Common myeloid progenitor, CD34-positive (primary cell): ENCODE data around the gene KIF23.

Experiments
- CTCF ChIA-PET: fragments of 350-600 bp; sonication (Branson Sonifier 250); formaldehyde crosslinking; loops from one replicate; lab custom pipeline; 2021; ENCODE audit warnings: antibody characterized with exemption; lab: Charles Lee
- POLR2A ChIA-PET: fragments of 350-600 bp; sonication (Branson Sonifier 250); formaldehyde crosslinking; loops from one replicate; lab custom pipeline; 2021; ENCODE audit warnings: antibody characterized with exemption; lab: Charles Lee
- DNase-seq, 3 donors: peaks; one replicate each; pipeline versions ENCODE4 v3.0.0 to v3.0.0-alpha.2; 2013
- H3K27ac ChIP-seq, 2 experiments: 1 replicate in 1 of 2; 2 replicates in 1 of 2; pipeline ENCODE4 v1.7.0; 2013; ENCODE audit warnings: inconsistent platforms in 2 of 2, low read length in 2 of 2, mild to moderate bottlenecking in 2 of 2, low read depth in 1 of 2, moderate library complexity in 1 of 2; ENCODE audit not compliant: severe bottlenecking in 2 of 2, insufficient read depth in 1 of 2, poor library complexity in 1 of 2
- H3K27me3 ChIP-seq, 5 experiments: replicated peaks in 2 of 5; 1 replicate in 3 of 5; 2 replicates in 2 of 5; pipeline versions ENCODE4 v1.6.1 to v1.7.0; 2013; ENCODE audit warnings: low read length in 4 of 5, mild to moderate bottlenecking in 2 of 5, moderate library complexity in 2 of 5, inconsistent platforms in 1 of 5; ENCODE audit not compliant: insufficient read depth in 5 of 5, control insufficient read depth in 4 of 5
- H3K36me3 ChIP-seq, 4 experiments: 1 replicate in 2 of 4; 2 replicates in 2 of 4; pipeline versions ENCODE4 v1.6.1 to v1.7.0; 2013; ENCODE audit warnings: low read length in 3 of 4, control low read depth in 1 of 4, mild to moderate bottlenecking in 1 of 4; ENCODE audit not compliant: control insufficient read depth in 4 of 4, insufficient read depth in 4 of 4
- H3K4me1 ChIP-seq, 4 experiments: 1 replicate in 3 of 4; 2 replicates in 1 of 4; pipeline versions ENCODE4 v1.6.1 to v1.7.1; 2013; ENCODE audit warnings: low read length in 3 of 4, mild to moderate bottlenecking in 3 of 4, control low read depth in 1 of 4, inconsistent platforms in 1 of 4, moderate library complexity in 1 of 4; ENCODE audit not compliant: control insufficient read depth in 4 of 4, insufficient read depth in 4 of 4; ENCODE audit errors: control extremely low read depth in 1 of 4
- H3K4me3 ChIP-seq, 7 experiments: 1 replicate in 4 of 7; 2 replicates in 3 of 7; pipeline versions ENCODE4 v1.5.1 to v1.7.0; 2013; ENCODE audit warnings: mild to moderate bottlenecking in 7 of 7, low read length in 6 of 7, moderate library complexity in 6 of 7, inconsistent platforms in 2 of 7, low read depth in 2 of 7, control low read depth in 1 of 7; ENCODE audit not compliant: insufficient read depth in 4 of 7, control insufficient read depth in 1 of 7; ENCODE audit errors: extremely low read depth in 1 of 7
- H3K9me3 ChIP-seq, 5 experiments: 1 replicate in 4 of 5; 2 replicates in 1 of 5; pipeline versions ENCODE4 v1.6.1 to v1.7.1; 2013; ENCODE audit warnings: low read length in 4 of 5, mild to moderate bottlenecking in 2 of 5, inconsistent platforms in 1 of 5, low read depth in 1 of 5, moderate library complexity in 1 of 5; ENCODE audit not compliant: control insufficient read depth in 4 of 5, insufficient read depth in 2 of 5; ENCODE audit errors: control extremely low read depth in 1 of 5
- WGBS: methylation state at CpG from one replicate; pipeline ENCODE4 v1.1.5; 2013; ENCODE audit not compliant: insufficient coverage; 5-methylcytosine and 5-hydroxymethylcytosine counted together

Gene KIF23

GRCh38 chr15:69476704-69477473 lies 62.7 kb downstream of the KIF23 start:
- 88% methylated on average over 5 of the region's 9 CpGs for WGBS

GRCh38 chr15:69478259-69478781 lies 64.2 kb downstream of the KIF23 start:
- POLR2A ChIA-PET, result interaction anchor here (0.5 to 0.7 kb wide), 2 partner anchors 616 to 911 kb away, joined by 3 read pairs; no protein-coding TSS in a partner anchor
- peak; percentile 60 to 66 (median 60) for DNase-seq
- Histone ChIP-seq H3K27me3 (peaks cover 0 to 2% (median 0%) of the 10 kb centered on the region in 5 experiments), H3K36me3 (no peaks in the 10 kb centered on the region), H3K4me3 (no peak overlapping the region), H3K9me3 (peaks cover 0 to 7% (median 0%) of the 10 kb centered on the region in 5 experiments), H3K27ac (no peak overlapping the region), H3K4me1 (peaks cover 0 to 15% (median 8%) of the 10 kb centered on the region in 4 experiments)
- CTCF ChIA-PET, result interaction anchor here (0.7 to 4.5 kb wide), 16 partner anchors 8 to 1247 kb away, joined by 3 to 22 read pairs (median 4); no protein-coding TSS in a partner anchor
- 39% methylated on average over 13 of the region's 13 CpGs for WGBS

More at GRCh38 chr15:69476704-69477473, 62.7 kb downstream of the KIF23 start:
- ChIA-PET CTCF (interaction anchor here (0.6 to 4.5 kb wide), 17 partner anchors 9 to 1249 kb away, joined by 3 to 22 read pairs (median 4); no protein-coding TSS in a partner anchor), POLR2A (no interaction called here)
- peaks cover 0 to 15% (median 8%) of the 10 kb centered on the region in 4 experiments for H3K4me1 ChIP-seq
- peaks cover 0 to 2% (median 0%) of the 10 kb centered on the region in 5 experiments for H3K27me3 ChIP-seq
- no peak for DNase-seq
- no peak overlapping the region for H3K4me3 ChIP-seq
- peaks cover 0 to 7% (median 0%) of the 10 kb centered on the region in 5 experiments for H3K9me3 ChIP-seq
- no peak overlapping the region for H3K27ac ChIP-seq
- H3K36me3 ChIP-seq, result no peaks in the 10 kb centered on the region

- ChIA-PET POLR2A (no interaction called here), CTCF (interaction anchor here (0.6 to 4.5 kb wide), 10 partner anchors 7 to 1188 kb away, joined by 3 to 22 read pairs (median 4); no protein-coding TSS in a partner anchor)
- 10% methylated on average over 4 of the region's 4 CpGs for WGBS
These were observed 64.9 kb downstream of the KIF23 start for GRCh38 chr15:69479081-69479480.

GRCh38 chr15:69479971-69480370 lies 65.8 kb downstream of the KIF23 start:
- POLR2A ChIA-PET, result no interaction called here

More at GRCh38 chr15:69479081-69479480, 64.9 kb downstream of the KIF23 start:
- Histone ChIP-seq H3K36me3 (no peaks in the 10 kb centered on the region), H3K4me3 (no peak overlapping the region), H3K27me3 (peaks cover 0 to 2% (median 0%) of the 10 kb centered on the region in 5 experiments), H3K27ac (no peak overlapping the region), H3K4me1 (peaks cover 0 to 15% (median 8%) of the 10 kb centered on the region in 4 experiments), H3K9me3 (peaks cover 0 to 7% (median 0%) of the 10 kb centered on the region in 5 experiments)
- DNase-seq, result peak in 2 of 3 donors; percentile 51

GRCh38 chr15:69480932-69481331 lies 66.8 kb downstream of the KIF23 start:
- 11% methylated on average over 2 of the region's 3 CpGs for WGBS
- POLR2A ChIA-PET, result no interaction called here
- peaks cover 0 to 2% (median 0%) of the 10 kb centered on the region in 5 experiments for H3K27me3 ChIP-seq

More at GRCh38 chr15:69479971-69480370, 65.8 kb downstream of the KIF23 start:
- no peak overlapping the region for H3K27ac ChIP-seq
- no peak for DNase-seq
- H3K36me3 ChIP-seq, result no peaks in the 10 kb centered on the region
- H3K4me3 ChIP-seq, result no peak overlapping the region
- CTCF ChIA-PET, result interaction anchor here (1.0 to 2.2 kb wide), 4 partner anchors 10 to 23 kb away, joined by 4 to 9 read pairs (median 6); no protein-coding TSS in a partner anchor
- H3K4me1 ChIP-seq, result peaks cover 0 to 17% (median 8%) of the 10 kb centered on the region in 4 experiments
- peaks cover 0 to 7% (median 0%) of the 10 kb centered on the region in 5 experiments for H3K9me3 ChIP-seq
- peaks cover 0 to 2% (median 0%) of the 10 kb centered on the region in 5 experiments for H3K27me3 ChIP-seq
- WGBS, result no CpG with 5 or more reads among the region's 2 CpGs

GRCh38 chr15:69482686-69483256 lies 68.6 kb downstream of the KIF23 start:
- Histone ChIP-seq H3K4me3 (no peak overlapping the region), H3K27me3 (no peaks in the 10 kb centered on the region), H3K27ac (no peak overlapping the region), H3K9me3 (peaks cover 0 to 10% (median 3%) of the 10 kb centered on the region in 5 experiments), H3K36me3 (no peaks in the 10 kb centered on the region), H3K4me1 (peaks cover 0 to 19% (median 8%) of the 10 kb centered on the region in 4 experiments)
- WGBS, result 91% methylated on average over 4 of the region's 4 CpGs
- DNase-seq, result no peak
- ChIA-PET CTCF (no interaction called here), POLR2A (interaction anchor here (1.6 kb wide), 1 partner anchor 11 kb away, joined by 3 read pairs; no protein-coding TSS in a partner anchor)

More at GRCh38 chr15:69480932-69481331, 66.8 kb downstream of the KIF23 start:
- H3K4me3 ChIP-seq, result no peak overlapping the region
- H3K36me3 ChIP-seq, result no peaks in the 10 kb centered on the region
- H3K4me1 ChIP-seq, result peaks cover 0 to 19% (median 8%) of the 10 kb centered on the region in 4 experiments
- DNase-seq, result peak in 2 of 3 donors; percentile 61 to 72
- H3K9me3 ChIP-seq, result peaks cover 0 to 10% (median 3%) of the 10 kb centered on the region in 5 experiments
- H3K27ac ChIP-seq, result no peak overlapping the region
- CTCF ChIA-PET, result interaction anchor here (0.6 to 1.4 kb wide), 5 partner anchors 15 to 943 kb away, joined by 3 to 6 read pairs (median 3); no protein-coding TSS in a partner anchor
